Measurements from ENCODE around the gene BBS7. TPM values are rescaled to one million over a fixed set of nuclear protein-coding genes. Genes with fewer than 3 reads are reported as not detected.

BBS7 gene
- polyA plus RNA-seq, 1 of the 3 experiments (the other 2 are of a cell fraction), result 24.3 TPM

DNA sequence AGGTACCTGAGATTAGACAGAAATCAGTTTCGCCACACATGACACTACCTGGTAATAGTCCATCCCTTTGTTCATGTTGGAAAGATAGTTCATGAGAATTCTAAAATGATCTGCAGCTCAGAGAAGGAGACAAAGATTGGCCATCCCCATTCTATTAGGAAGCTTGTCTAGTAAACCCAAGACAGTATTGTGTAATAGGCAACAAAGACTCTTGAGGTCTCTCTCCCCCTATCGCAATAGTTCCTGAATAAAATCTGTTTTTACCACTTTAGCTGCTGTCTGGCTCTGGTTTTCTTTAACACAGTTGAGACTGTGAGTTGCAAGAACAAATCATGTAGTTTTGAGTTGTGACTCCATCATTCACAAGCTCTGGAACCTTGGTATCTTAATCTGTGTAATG lies 14.8 kb upstream of the BBS7 start:
- no peaks in the 10 kb centered on the region for H3K79me2 ChIP-seq (ENCODE audit: insufficient read depth)
- no peaks in the 10 kb centered on the region for H3F3A ChIP-seq (replicated peaks; ENCODE audit: insufficient read depth)
- H3K4me1 ChIP-seq (ENCODE audit: control insufficient read depth in 1 of 2, insufficient read depth in 2 of 2, low read depth in 1 of 2, low read length in 1 of 2), result no peaks in the 10 kb centered on the region
- ChIA-PET POLR2A (no interaction called here), CTCF (interaction anchor here (1.3 kb wide), 1 partner anchor 15 kb away, joined by 6 read pairs; no protein-coding TSS in a partner anchor)
- no peaks in the 10 kb centered on the region for H3K9me3 ChIP-seq
- no peak overlapping the region for H3K27ac ChIP-seq (ENCODE audit: low read depth in 2 of 2, low read length in 1 of 2)
- 20% methylated on average over 2 of the region's 2 CpGs for WGBS (ENCODE audit: low lambda C conversion rate)
- no peaks in the 10 kb centered on the region for H3K36me3 ChIP-seq (replicated peaks in 1 of 2; ENCODE audit: control insufficient read depth in 1 of 2, insufficient read depth in 2 of 2, low read length in 1 of 2)
- H3K4me3 ChIP-seq (ENCODE audit: low read depth in 2 of 2, low read length in 1 of 2), result no peak overlapping the region
- TF ChIP-seq, protein P1, sequence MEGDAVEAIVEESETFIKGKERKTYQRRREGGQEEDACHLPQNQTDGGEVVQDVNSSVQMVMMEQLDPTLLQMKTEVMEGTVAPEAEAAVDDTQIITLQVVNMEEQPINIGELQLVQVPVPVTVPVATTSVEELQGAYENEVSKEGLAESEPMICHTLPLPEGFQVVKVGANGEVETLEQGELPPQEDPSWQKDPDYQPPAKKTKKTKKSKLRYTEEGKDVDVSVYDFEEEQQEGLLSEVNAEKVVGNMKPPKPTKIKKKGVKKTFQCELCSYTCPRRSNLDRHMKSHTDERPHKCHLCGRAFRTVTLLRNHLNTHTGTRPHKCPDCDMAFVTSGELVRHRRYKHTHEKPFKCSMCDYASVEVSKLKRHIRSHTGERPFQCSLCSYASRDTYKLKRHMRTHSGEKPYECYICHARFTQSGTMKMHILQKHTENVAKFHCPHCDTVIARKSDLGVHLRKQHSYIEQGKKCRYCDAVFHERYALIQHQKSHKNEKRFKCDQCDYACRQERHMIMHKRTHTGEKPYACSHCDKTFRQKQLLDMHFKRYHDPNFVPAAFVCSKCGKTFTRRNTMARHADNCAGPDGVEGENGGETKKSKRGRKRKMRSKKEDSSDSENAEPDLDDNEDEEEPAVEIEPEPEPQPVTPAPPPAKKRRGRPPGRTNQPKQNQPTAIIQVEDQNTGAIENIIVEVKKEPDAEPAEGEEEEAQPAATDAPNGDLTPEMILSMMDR (IDR thresholded peaks at IDR 0.05), result no peak
- H4K20me1 ChIP-seq (ENCODE audit: insufficient read depth), result no peaks in the 10 kb centered on the region
- no peaks in the 10 kb centered on the region for H3K9me2 ChIP-seq
- H2AFZ ChIP-seq (ENCODE audit: low read depth), result no peak overlapping the region
- H3K27me3 ChIP-seq (ENCODE audit: insufficient read depth), result peaks cover 6% of the 10 kb centered on the region; the same call in 1 of the 2 replicates
- H3K4me2 ChIP-seq, result no peak overlapping the region
- H3K9ac ChIP-seq, result no peak overlapping the region
- DNase-seq, result no peak

DNA sequence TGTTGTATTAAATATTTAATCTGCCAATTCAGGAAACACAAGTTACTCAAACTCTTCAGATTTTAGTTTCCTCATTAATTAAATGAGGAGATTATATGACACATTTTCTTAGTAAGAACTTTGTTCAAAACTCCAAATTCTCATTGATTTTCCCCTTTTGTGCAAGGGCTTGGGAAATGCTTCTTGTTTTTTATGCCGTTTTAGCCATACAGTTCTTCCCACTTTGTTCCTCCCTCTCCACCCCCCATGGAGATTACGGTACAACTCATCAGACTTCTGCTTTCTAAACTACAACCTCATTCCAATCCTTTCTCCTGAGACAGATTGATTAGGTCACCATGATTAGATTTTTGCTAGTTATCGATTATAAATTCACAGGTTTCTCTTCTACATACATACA lies 10.9 kb upstream of the BBS7 start:
- TF ChIP-seq EZH2phosphoT487 (IDR thresholded peaks at IDR 0.05; ENCODE audit: borderline replicate concordance, low read depth) (no peak), SMC3 (IDR thresholded peaks at IDR 0.05; ENCODE audit: low read depth, low read length) (no peak), SIN3A (IDR thresholded peaks at IDR 0.05; ENCODE audit: borderline replicate concordance, low read depth, low read length) (no peak), MEF2A (IDR thresholded peaks at IDR 0.05; ENCODE audit: borderline replicate concordance, low read depth) (no peak), FOSL2 (IDR thresholded peaks at IDR 0.05; ENCODE audit: borderline replicate concordance, low read depth) (no peak), NRF1 (IDR thresholded peaks at IDR 0.05; ENCODE audit: low read depth, low read length) (no peak), RFX5 (IDR thresholded peaks at IDR 0.05; ENCODE audit: low read length) (no peak), RAD21 (IDR thresholded peaks at IDR 0.05; ENCODE audit: low read length) (no peak), FOXM1 (IDR thresholded peaks at IDR 0.05; ENCODE audit: low read depth) (no peak), ELF1 (IDR thresholded peaks at IDR 0.05) (no peak)
- TF ChIP-seq, protein P1 (IDR thresholded peaks at IDR 0.05), result no peak
- TF ChIP-seq, protein P2, sequence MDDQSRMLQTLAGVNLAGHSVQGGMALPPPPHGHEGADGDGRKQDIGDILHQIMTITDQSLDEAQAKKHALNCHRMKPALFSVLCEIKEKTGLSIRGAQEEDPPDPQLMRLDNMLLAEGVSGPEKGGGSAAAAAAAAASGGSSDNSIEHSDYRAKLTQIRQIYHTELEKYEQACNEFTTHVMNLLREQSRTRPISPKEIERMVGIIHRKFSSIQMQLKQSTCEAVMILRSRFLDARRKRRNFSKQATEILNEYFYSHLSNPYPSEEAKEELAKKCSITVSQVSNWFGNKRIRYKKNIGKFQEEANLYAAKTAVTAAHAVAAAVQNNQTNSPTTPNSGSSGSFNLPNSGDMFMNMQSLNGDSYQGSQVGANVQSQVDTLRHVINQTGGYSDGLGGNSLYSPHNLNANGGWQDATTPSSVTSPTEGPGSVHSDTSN (IDR thresholded peaks at IDR 0.05), result no peak
- TF ChIP-seq, protein P3, sequence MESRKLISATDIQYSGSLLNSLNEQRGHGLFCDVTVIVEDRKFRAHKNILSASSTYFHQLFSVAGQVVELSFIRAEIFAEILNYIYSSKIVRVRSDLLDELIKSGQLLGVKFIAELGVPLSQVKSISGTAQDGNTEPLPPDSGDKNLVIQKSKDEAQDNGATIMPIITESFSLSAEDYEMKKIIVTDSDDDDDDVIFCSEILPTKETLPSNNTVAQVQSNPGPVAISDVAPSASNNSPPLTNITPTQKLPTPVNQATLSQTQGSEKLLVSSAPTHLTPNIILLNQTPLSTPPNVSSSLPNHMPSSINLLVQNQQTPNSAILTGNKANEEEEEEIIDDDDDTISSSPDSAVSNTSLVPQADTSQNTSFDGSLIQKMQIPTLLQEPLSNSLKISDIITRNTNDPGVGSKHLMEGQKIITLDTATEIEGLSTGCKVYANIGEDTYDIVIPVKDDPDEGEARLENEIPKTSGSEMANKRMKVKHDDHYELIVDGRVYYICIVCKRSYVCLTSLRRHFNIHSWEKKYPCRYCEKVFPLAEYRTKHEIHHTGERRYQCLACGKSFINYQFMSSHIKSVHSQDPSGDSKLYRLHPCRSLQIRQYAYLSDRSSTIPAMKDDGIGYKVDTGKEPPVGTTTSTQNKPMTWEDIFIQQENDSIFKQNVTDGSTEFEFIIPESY (IDR thresholded peaks at IDR 0.05; ENCODE audit: borderline replicate concordance, low read depth), result no peak
- H3K9me2 ChIP-seq, result no peaks in the 10 kb centered on the region
- ChIA-PET POLR2A (no interaction called here), CTCF (no interaction called here)
- no peaks in the 10 kb centered on the region for H4K20me1 ChIP-seq (ENCODE audit: insufficient read depth)
- no peak overlapping the region for H3K4me3 ChIP-seq (ENCODE audit: low read depth in 2 of 2, low read length in 1 of 2)
- H3K9ac ChIP-seq, result no peak overlapping the region
- H2AFZ ChIP-seq (ENCODE audit: low read depth), result no peak overlapping the region
- no peaks in the 10 kb centered on the region for H3K4me1 ChIP-seq (ENCODE audit: control insufficient read depth in 1 of 2, insufficient read depth in 2 of 2, low read depth in 1 of 2, low read length in 1 of 2)
- H3K36me3 ChIP-seq (replicated peaks in 1 of 2; ENCODE audit: control insufficient read depth in 1 of 2, insufficient read depth in 2 of 2, low read length in 1 of 2), result no peaks in the 10 kb centered on the region
- H3K27ac ChIP-seq (ENCODE audit: low read depth in 2 of 2, low read length in 1 of 2), result no peak overlapping the region
- WGBS (ENCODE audit: low lambda C conversion rate), result 5% methylated on average over 3 of the region's 3 CpGs
- H3K9me3 ChIP-seq, result no peaks in the 10 kb centered on the region
- H3K4me2 ChIP-seq, result no peak overlapping the region
- no peak for DNase-seq
- no peaks in the 10 kb centered on the region for H3K79me2 ChIP-seq (ENCODE audit: insufficient read depth)
- H3K27me3 ChIP-seq (ENCODE audit: insufficient read depth), result peaks cover 12% of the 10 kb centered on the region; the same call in 1 of the 2 replicates
- H3F3A ChIP-seq (replicated peaks; ENCODE audit: insufficient read depth), result no peaks in the 10 kb centered on the region

Measured in SK-N-SH (cell line).